SK-N-SH treated with all-trans-retinoic acid at 6 μM for 48 hours (cell line): ENCODE results near the gene CSN2.

Experiments used
- ATAC-seq: fragments of 200-7000 bp; cut with Tn5 transposase; 3 replicates; pipeline ENCODE4 v1.9.1; 2020; ENCODE audit warnings: mild to moderate bottlenecking, moderate library complexity
- ARNTL ChIP-seq: fragments of 450-650 bp; formaldehyde crosslinking; IDR thresholded peaks from 2 replicates; pipeline ENCODE4 v1.5.0; 2020; ENCODE audit warnings: low read depth, mild to moderate bottlenecking, moderate library complexity, borderline replicate concordance
- BACH2 ChIP-seq: fragments of 250-450 bp; sonication (Bioruptor Pico); IDR thresholded peaks from 2 replicates; pipeline ENCODE4 v1.9.0; 2021; ENCODE audit warnings: mild to moderate bottlenecking, borderline replicate concordance
- CREB5 ChIP-seq: fragments of 250-450 bp; sonication (Bioruptor Pico); IDR thresholded peaks from 2 replicates; pipeline ENCODE4 v1.5.1; 2020; ENCODE audit warnings: low read depth, mild to moderate bottlenecking, moderate library complexity
- CSDC2 ChIP-seq: fragments of 250-450 bp; sonication (Bioruptor Pico); IDR thresholded peaks from 2 replicates; pipeline ENCODE4 v1.5.0; 2020; ENCODE audit warnings: mild to moderate bottlenecking, moderate library complexity
- ESRRG ChIP-seq: fragments of 250-450 bp; sonication (Bioruptor Pico); IDR thresholded peaks from 2 replicates; pipeline ENCODE4 v1.6.1; 2021; ENCODE audit warnings: mild to moderate bottlenecking
- GLIS3 ChIP-seq: fragments of 250-450 bp; sonication (Bioruptor Pico); IDR thresholded peaks from 2 replicates; pipeline ENCODE4 v1.5.0; 2020; ENCODE audit warnings: mild to moderate bottlenecking, moderate library complexity
- ISL1 ChIP-seq: fragments of 250-450 bp; sonication (Bioruptor Pico); IDR thresholded peaks from 2 replicates; pipeline ENCODE4 v2.1.2; 2022; ENCODE audit warnings: mild to moderate bottlenecking, moderate library complexity
- OSR1 ChIP-seq: fragments of 250-450 bp; sonication (Bioruptor Pico); IDR thresholded peaks from 2 replicates; pipeline ENCODE4 v1.8.0; 2022; ENCODE audit warnings: moderate library complexity, mild to moderate bottlenecking, inconsistent platforms
- PATZ1 ChIP-seq: fragments of 250-450 bp; sonication (Bioruptor Pico); IDR thresholded peaks from 2 replicates; pipeline ENCODE4 v1.8.0; 2020; ENCODE audit warnings: mild to moderate bottlenecking, moderate library complexity, borderline replicate concordance
- SNAI2 ChIP-seq: fragments of 250-450 bp; sonication (Bioruptor Pico); IDR thresholded peaks from 2 replicates; pipeline ENCODE4 v1.5.0; 2020; ENCODE audit warnings: mild to moderate bottlenecking, moderate library complexity
- TOX ChIP-seq: fragments of 250-450 bp; sonication (Bioruptor Pico); IDR thresholded peaks from 2 replicates; pipeline ENCODE4 v1.8.0; 2021; ENCODE audit warnings: mild to moderate bottlenecking, moderate library complexity, borderline replicate concordance
- TSHZ2 ChIP-seq: fragments of 250-450 bp; sonication (Bioruptor Pico); IDR thresholded peaks from 2 replicates; pipeline ENCODE4 v1.5.0; 2020; ENCODE audit warnings: mild to moderate bottlenecking, moderate library complexity
- ZC3H10 ChIP-seq: fragments of 250-450 bp; sonication (Bioruptor Pico); IDR thresholded peaks from 2 replicates; pipeline ENCODE4 v1.5.1; 2021; ENCODE audit warnings: mild to moderate bottlenecking, moderate library complexity
- ZNF565 ChIP-seq: fragments of 450-650 bp; formaldehyde crosslinking; conservative IDR thresholded peaks from 2 replicates; pipeline ENCODE4 v1.5.0; 2020; ENCODE audit warnings: low read depth, mild to moderate bottlenecking, moderate library complexity
- ZNF70 ChIP-seq: fragments of 450-650 bp; formaldehyde crosslinking; IDR thresholded peaks from 2 replicates; pipeline ENCODE4 v1.5.0; 2020; ENCODE audit warnings: mild to moderate bottlenecking, moderate library complexity
- TF ChIP-seq, protein P1 (sequence below): fragments of 250-450 bp; sonication (Bioruptor Pico); IDR thresholded peaks from 2 replicates; pipeline ENCODE4 v1.5.1; 2021; ENCODE audit warnings: mild to moderate bottlenecking, moderate library complexity
- TF ChIP-seq, protein P2 (sequence below): fragments of 250-450 bp; sonication (Bioruptor Pico); IDR thresholded peaks from 2 replicates; pipeline ENCODE4 v1.8.0; 2021; ENCODE audit warnings: low read depth, mild to moderate bottlenecking, moderate library complexity, borderline replicate concordance

CSN2 gene

DNA sequence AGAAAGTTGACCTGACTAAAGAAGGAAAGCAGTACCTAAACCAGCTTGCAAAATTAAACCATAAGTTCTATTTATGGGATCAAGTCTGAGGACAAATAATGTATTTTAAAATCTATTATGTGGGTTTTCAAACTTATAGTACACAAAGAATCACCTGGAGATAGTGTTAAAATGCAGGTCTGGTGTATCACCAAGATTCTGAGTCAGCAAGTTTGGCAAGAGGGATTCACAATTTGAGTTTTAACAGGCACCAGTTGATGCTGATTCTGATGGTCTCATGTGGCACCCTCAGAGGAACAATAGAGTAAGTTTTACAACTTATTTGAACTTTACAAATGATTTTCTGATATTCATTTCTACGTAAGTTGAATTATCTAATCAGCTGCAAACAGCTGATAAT lies 21.1 kb upstream of the CSN2 start:
- ATAC-seq, result no peak
- TF ChIP-seq SNAI2 (CRISPR knock-in tag) (no peak), ISL1 (no peak), OSR1 (no peak), GLIS3 (CRISPR knock-in tag) (no peak), TSHZ2 (CRISPR knock-in tag) (no peak), TOX (CRISPR knock-in tag) (no peak), ZC3H10 (CRISPR knock-in tag) (no peak), CSDC2 (no peak), BACH2 (CRISPR knock-in tag) (no peak), ZNF565 (CRISPR knock-in tag) (no peak), PATZ1 (CRISPR knock-in tag) (no peak)
- TF ChIP-seq, protein P1, sequence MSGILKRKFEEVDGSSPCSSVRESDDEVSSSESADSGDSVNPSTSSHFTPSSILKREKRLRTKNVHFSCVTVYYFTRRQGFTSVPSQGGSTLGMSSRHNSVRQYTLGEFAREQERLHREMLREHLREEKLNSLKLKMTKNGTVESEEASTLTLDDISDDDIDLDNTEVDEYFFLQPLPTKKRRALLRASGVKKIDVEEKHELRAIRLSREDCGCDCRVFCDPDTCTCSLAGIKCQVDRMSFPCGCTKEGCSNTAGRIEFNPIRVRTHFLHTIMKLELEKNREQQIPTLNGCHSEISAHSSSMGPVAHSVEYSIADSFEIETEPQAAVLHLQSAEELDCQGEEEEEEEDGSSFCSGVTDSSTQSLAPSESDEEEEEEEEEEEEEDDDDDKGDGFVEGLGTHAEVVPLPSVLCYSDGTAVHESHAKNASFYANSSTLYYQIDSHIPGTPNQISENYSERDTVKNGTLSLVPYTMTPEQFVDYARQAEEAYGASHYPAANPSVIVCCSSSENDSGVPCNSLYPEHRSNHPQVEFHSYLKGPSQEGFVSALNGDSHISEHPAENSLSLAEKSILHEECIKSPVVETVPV, result no peak

DNA sequence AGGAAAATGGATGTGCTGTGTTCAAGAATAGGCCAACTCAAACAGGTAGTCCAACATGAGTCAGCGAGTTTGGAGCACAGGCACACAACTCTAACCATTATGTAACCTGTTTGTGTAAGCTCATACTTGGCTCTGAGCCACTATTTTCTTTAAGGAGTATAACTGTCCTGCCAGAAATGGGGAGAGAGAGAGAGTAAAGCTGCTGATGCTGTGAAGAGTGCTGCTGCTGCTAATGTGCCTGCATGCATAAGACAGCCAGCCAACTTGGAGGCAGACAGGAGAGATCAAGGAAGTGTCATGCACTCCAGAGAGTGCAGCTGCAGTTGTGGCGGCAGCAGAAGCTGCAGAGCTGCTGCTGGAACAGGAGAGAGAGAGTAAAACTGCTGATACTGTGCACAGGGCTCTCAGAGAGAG lies 18.5 kb upstream of the CSN2 start:
- TF ChIP-seq GLIS3 (CRISPR knock-in tag) (no peak), PATZ1 (CRISPR knock-in tag) (no peak), OSR1 (no peak), ZNF70 (CRISPR knock-in tag) (no peak), ZNF565 (CRISPR knock-in tag) (no peak), ZC3H10 (CRISPR knock-in tag) (no peak), CSDC2 (no peak), ARNTL (no peak), CREB5 (CRISPR knock-in tag) (no peak), BACH2 (CRISPR knock-in tag) (no peak), ISL1 (no peak), ESRRG (CRISPR knock-in tag) (no peak)
- TF ChIP-seq, protein P1, result no peak
- TF ChIP-seq, protein P2, sequence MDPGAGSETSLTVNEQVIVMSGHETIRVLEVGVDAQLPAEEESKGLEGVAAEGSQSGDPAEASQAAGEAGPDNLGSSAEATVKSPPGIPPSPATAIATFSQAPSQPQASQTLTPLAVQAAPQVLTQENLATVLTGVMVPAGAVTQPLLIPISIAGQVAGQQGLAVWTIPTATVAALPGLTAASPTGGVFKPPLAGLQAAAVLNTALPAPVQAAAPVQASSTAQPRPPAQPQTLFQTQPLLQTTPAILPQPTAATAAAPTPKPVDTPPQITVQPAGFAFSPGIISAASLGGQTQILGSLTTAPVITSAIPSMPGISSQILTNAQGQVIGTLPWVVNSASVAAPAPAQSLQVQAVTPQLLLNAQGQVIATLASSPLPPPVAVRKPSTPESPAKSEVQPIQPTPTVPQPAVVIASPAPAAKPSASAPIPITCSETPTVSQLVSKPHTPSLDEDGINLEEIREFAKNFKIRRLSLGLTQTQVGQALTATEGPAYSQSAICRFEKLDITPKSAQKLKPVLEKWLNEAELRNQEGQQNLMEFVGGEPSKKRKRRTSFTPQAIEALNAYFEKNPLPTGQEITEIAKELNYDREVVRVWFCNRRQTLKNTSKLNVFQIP (CRISPR knock-in tag), result no peak
- ATAC-seq, result no peak
